ENCODE data around the gene SLC9C2. TPM values are rescaled to one million over a fixed set of nuclear protein-coding genes. Genes with fewer than 3 reads are reported as not detected.

Gene SLC9C2
- total RNA-seq, 1 experiment from 2014 or later: not detected

DNA sequence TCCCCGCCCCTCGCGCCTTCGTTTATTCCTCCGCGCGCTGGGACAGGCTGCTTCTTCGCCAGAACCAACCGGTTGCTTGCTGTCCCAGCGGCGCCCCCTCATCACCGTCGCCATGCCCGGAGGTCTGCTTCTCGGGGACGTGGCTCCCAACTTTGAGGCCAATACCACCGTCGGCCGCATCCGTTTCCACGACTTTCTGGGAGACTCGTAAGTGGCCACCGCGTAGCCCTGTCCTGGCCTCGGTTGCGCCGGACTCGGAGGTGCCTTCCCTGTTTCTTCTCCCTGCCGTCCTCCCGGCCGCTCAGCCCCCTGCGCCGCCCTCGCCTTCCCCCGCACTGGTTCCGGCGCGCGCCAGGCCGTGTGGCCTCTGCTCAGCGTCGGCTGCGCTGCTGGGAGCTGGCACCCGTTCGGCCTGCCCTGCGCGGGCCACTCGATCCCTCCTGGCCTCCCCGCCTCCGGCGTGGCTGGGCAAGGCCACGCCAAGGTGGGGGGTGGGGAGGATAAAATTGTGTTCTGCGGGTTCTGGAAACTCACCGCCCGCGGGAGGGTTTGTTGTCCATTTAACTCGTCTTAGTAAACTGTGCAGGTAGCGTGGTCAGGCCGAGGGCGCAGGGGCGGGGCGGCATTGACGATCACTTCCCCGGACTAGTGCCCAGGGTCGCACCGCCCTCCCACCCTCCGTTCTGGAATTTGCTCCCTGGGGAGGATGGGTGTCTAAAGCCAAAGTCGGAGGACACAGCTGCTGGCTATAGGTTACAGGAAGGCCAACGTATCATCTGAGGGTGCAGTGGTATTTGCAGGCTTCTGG is 125.4 kb downstream of the SLC9C2 start, which contains the start of gene PRDX6:
Gene PRDX6 (plus strand): TSS at position 50 of the 808 bp plus-strand sequence. CDS start 63 bp downstream, at position 113.
- intact Hi-C loops (cut with micrococcal nuclease): loop anchor here (1.0 to 5.0 kb wide), 7 partner anchors 30 to 731 kb away; partner anchors contain the start of genes CENPL, DARS2 and KLHL20
- DNase-seq: peak; percentile 78
- no TSS peak for BruUV-seq (replicated peaks)
- peak within 1 kb of the TSS; percentile 89 for H2AFZ ChIP-seq (ENCODE audit: low read length)
- H3K79me2 ChIP-seq (ENCODE audit: low read length): peaks cover 76% of the 10 kb centered on the region
- no peaks in the 10 kb centered on the region for H3K9me3 ChIP-seq (ENCODE audit: low read length)
- H3K36me3 ChIP-seq (ENCODE audit: low read depth, low read length): peaks cover 36% of the 10 kb centered on the region
- H3K4me2 ChIP-seq (ENCODE audit: low read length): peak within 1 kb of the TSS; percentile 87
- ATAC-seq: peak; percentile 43
- peaks cover 60% of the 10 kb centered on the region for H3K4me1 ChIP-seq (ENCODE audit: insufficient read depth, low read length)
- TF ChIP-seq, protein P1, sequence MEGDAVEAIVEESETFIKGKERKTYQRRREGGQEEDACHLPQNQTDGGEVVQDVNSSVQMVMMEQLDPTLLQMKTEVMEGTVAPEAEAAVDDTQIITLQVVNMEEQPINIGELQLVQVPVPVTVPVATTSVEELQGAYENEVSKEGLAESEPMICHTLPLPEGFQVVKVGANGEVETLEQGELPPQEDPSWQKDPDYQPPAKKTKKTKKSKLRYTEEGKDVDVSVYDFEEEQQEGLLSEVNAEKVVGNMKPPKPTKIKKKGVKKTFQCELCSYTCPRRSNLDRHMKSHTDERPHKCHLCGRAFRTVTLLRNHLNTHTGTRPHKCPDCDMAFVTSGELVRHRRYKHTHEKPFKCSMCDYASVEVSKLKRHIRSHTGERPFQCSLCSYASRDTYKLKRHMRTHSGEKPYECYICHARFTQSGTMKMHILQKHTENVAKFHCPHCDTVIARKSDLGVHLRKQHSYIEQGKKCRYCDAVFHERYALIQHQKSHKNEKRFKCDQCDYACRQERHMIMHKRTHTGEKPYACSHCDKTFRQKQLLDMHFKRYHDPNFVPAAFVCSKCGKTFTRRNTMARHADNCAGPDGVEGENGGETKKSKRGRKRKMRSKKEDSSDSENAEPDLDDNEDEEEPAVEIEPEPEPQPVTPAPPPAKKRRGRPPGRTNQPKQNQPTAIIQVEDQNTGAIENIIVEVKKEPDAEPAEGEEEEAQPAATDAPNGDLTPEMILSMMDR (conservative IDR thresholded peaks at IDR 0.05; ENCODE audit: low read depth, low read length): no peak; the same call in 1 of the 2 replicates
- peak; percentile 81; the same call in 1 of the 2 replicates for TF ChIP-seq EZH2phosphoT487 (IDR thresholded peaks at IDR 0.05; ENCODE audit: borderline replicate concordance, low read length)
- ChIA-PET POLR2A (ENCODE audit: unreplicated experiment) (interaction anchor here (0.5 to 1.7 kb wide), 13 partner anchors 29 to 1696 kb away, joined by 3 to 16 read pairs (median 6); partner anchors contain the start of genes KLHL20 and METTL13), CTCF (interaction anchor here (0.6 to 2.4 kb wide), 4 partner anchors 29 to 222 kb away, joined by 3 to 13 read pairs (median 4); no protein-coding TSS in a partner anchor)
- H3F3A ChIP-seq (ENCODE audit: low read length, unreplicated experiment): peaks cover 18% of the 10 kb centered on the region
- H3K27me3 ChIP-seq (ENCODE audit: low read length): no peaks in the 10 kb centered on the region
- H3K9ac ChIP-seq (ENCODE audit: low read length): peak within 1 kb of the TSS; percentile 83
- H3K9me2 ChIP-seq (replicated peaks; ENCODE audit: low read length): no peaks in the 10 kb centered on the region
- H4K20me1 ChIP-seq (ENCODE audit: low read length): peaks cover 31% of the 10 kb centered on the region
- peak within 1 kb of the TSS; percentile 68 for H3K27ac ChIP-seq (ENCODE audit: low read length)
- H3K4me3 ChIP-seq (ENCODE audit: low read length): peak within 1 kb of the TSS; percentile 74

- H3F3A ChIP-seq (ENCODE audit: low read length, unreplicated experiment): peaks cover 18% of the 10 kb centered on the region
- H3K79me2 ChIP-seq (ENCODE audit: low read length): peaks cover 72% of the 10 kb centered on the region
- POLR2A ChIA-PET (ENCODE audit: unreplicated experiment): interaction anchor here (0.5 to 1.7 kb wide), 14 partner anchors 30 to 501 kb away, joined by 3 to 16 read pairs (median 4); partner anchors contain the start of gene KLHL20
- H3K4me1 ChIP-seq (ENCODE audit: insufficient read depth, low read length): peaks cover 60% of the 10 kb centered on the region
- no peaks in the 10 kb centered on the region for H3K9me2 ChIP-seq (replicated peaks; ENCODE audit: low read length)
- intact Hi-C loops (cut with micrococcal nuclease): loop anchor here (1.0 to 5.0 kb wide), 4 partner anchors 46 to 730 kb away; partner anchors contain the start of genes CENPL and DARS2
- TF ChIP-seq EZH2phosphoT487 (IDR thresholded peaks at IDR 0.05; ENCODE audit: borderline replicate concordance, low read length): no peak
- TF ChIP-seq, protein P1 (conservative IDR thresholded peaks at IDR 0.05; ENCODE audit: low read depth, low read length): no peak; the same call in 1 of the 2 replicates
- DNase-seq (peak; percentile 100), ATAC-seq (peak; percentile 77)
- H3K4me2 ChIP-seq (ENCODE audit: low read length): peak overlapping the region; percentile 87
- CTCF ChIA-PET: interaction anchor here (0.5 to 2.4 kb wide), 9 partner anchors 29 to 735 kb away, joined by 3 to 13 read pairs (median 4); no protein-coding TSS in a partner anchor
- H2AFZ ChIP-seq (ENCODE audit: low read length): peak overlapping the region; percentile 89
- H3K9me3 ChIP-seq (ENCODE audit: low read length): no peaks in the 10 kb centered on the region
- BruUV-seq (replicated peaks): no TSS peak
- peak overlapping the region; percentile 68 for H3K27ac ChIP-seq (ENCODE audit: low read length)
- H3K36me3 ChIP-seq (ENCODE audit: low read depth, low read length): peaks cover 36% of the 10 kb centered on the region
- H3K9ac ChIP-seq (ENCODE audit: low read length): peak overlapping the region; percentile 83
- H4K20me1 ChIP-seq (ENCODE audit: low read length): peaks cover 31% of the 10 kb centered on the region
- peak overlapping the region; percentile 74 for H3K4me3 ChIP-seq (ENCODE audit: low read length)
- no peaks in the 10 kb centered on the region for H3K27me3 ChIP-seq (ENCODE audit: low read length)
Measured at GRCh38 chr1:173476665-173477285, 126.1 kb downstream of the SLC9C2 start.
